Liver (tissue), 3 donors: Measurements from ENCODE around the gene SRGAP3.

ENCODE experiments used
- CTCF ChIP-seq: fragments of 150-350 bp; IDR thresholded peaks from 2 replicates; pipeline ENCODE4 v1.5.1; 2017; ENCODE audit warnings: improper control_type of control experiment, low read depth, low read length; ENCODE audit not compliant: missing input control
- NR2F2 ChIP-seq: IDR thresholded peaks from 2 replicates; pipeline ENCODE4 v1.6.1; 2016; ENCODE audit warnings: antibody characterized with exemption
- TAF1 ChIP-seq: conservative IDR thresholded peaks from 2 replicates; pipeline ENCODE4 v1.6.1; 2016; ENCODE audit warnings: antibody characterized with exemption, mild to moderate bottlenecking
- donor health status: healthy.
- donor health status: healthy.

- no peak for TF ChIP-seq TAF1
- TF ChIP-seq CTCF, result no peak
- no peak for TF ChIP-seq NR2F2
Measured at GRCh38 chr3:9214185-9214584, 35.3 kb downstream of the SRGAP3 start.
